GM18511 (cell line): ENCODE results near the gene CACNA2D3.
"Not testable (repeated sequence)": the region's sequence is repeated elsewhere in the genome, so short reads cannot be mapped to it uniquely, and the experiment has no call there.

Experiments
- ATAC-seq: cut with Tn5 transposase; IDR thresholded peaks from one replicate; pipeline ENCODE4 v1.9.1; 2021; ENCODE audit warnings: mild to moderate bottlenecking, moderate library complexity; ENCODE audit not compliant: unreplicated experiment

CACNA2D3 gene

GRCh38 chr3:55089211-55089610 lies 966.9 kb downstream of the CACNA2D3 start:
- no peak for ATAC-seq

DNA sequence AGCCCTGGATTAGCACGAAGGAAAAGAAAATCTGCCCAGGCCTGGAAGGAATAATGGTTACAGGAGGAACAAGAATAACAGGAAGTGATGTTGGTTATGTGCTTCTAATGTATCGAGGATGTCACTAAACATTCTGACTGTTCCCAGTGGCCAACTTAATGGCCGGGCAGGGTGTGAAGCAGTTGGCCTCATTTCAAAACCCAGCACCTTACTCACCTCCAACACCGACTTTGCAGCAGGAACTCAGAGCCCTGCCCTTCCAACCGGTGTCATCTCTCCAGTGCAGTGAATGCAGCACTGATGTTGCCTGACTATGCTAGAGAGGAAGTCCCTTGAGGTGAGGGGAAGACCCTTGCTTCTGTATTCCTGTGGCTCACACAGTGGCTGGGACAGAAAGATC lies 967.9 kb downstream of the CACNA2D3 start:
- ATAC-seq = no peak

- ATAC-seq = no peak
Measured at GRCh38 chr3:55090746-55091145, 968.4 kb downstream of the CACNA2D3 start.

- no peak for ATAC-seq
Measured at GRCh38 chr3:55091381-55092225, 969.3 kb downstream of the CACNA2D3 start.

GRCh38 chr3:55094676-55095075 lies 972.3 kb downstream of the CACNA2D3 start:
- ATAC-seq = no peak

DNA sequence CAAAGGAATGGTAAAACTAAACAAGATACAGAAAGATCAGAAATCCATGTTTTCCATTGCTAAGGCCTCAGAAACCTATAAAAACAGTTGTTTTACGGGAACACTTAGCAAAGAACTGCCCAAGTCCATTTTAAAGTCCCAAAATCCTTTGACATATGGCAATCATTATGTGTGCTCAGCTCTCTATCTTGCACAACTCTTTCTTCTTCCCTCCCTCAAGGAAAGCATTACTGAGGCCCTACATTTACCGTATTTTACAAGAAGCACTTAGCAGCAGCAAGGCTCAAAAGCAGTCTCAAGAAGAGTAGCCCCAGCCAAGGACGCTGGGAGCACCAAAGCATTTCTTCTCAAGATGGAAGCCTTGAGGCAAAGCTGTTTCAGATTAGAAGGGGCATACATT lies 975.1 kb downstream of the CACNA2D3 start:
- no peak for ATAC-seq

GRCh38 chr3:55105647-55106046 lies 983.3 kb downstream of the CACNA2D3 start:
- ATAC-seq = no peak

DNA sequence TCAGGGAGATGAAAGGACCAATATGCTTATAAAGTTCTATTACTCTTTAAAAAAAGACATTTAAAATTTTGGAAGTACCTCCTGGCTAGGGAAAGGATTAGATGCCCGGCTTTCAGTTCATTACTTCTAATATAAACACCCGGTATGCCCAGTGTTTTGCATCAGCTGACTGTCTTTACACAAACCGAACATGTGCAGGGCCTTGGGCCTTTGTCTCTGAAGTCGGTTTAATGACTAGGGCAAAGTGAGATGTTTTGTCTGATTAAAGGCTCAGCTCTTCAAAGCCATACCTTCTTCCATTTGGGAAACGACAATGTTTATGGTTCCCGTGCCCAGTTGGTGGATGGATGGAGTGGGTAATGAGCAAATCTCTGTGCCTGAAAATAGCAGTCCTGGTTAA lies 984.8 kb downstream of the CACNA2D3 start:
- ATAC-seq = no peak

DNA sequence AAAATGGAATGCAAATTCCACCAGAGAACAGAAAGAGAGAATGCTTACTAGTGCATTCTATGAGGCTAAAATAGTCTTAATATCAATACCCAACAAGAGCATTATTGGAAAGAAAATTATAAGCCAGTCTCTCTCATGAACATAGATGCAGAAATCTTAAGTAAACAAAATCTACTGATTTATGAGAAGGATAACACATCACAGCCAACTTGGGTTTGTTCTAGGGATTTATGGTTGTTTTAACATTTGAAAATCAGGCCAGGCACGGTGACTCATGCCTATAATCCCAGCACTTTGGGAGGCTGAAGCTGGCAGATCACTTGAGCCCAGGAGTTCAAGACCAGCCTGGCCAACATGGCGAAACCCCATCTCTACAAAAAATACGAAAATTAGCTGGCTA lies 989.6 kb downstream of the CACNA2D3 start:
- ATAC-seq = not testable (repeated sequence)

DNA sequence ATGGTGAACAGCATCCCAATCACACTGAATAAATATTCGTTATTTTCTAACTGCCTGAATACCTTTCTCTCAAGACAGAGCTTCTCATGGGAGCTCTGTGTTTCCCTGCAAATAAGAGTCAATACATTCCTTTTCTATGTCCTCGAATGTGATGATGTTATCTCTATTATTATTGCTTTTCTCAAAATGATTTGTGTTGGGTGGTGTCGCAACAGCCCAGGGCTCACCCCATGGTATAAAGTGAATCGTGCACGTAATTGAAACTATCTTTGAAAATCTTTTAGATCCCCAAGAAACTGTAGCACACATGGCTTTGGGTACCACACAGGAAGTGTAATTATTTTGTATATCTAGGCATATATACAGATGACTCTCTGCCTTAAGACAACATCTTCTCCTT lies 996.1 kb downstream of the CACNA2D3 start:
- ATAC-seq = no peak

DNA sequence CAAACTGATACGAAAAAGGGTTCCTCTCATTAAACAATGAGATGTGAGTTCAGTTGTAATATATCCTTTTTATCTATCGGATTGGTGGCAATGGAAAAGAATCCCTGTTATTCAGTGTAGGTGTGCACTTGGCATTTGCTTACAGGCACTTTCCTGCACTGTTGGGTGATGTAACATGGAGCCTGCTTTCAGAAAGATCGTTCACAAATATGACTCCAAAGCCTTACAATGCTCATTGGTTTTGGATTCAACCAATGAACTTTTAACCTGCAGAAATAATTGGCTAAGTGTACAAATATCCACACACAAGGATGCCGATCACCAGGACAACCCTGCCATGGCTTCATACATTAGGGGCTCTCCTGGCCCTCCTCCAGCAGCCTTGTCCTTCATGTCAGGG lies 996.9 kb downstream of the CACNA2D3 start:
- ATAC-seq = no peak

GRCh38 chr3:55122312-55122711 lies 1000.0 kb downstream of the CACNA2D3 start:
- ATAC-seq = no peak
